GM21447 (cell line): ENCODE results near the gene PRKAA1.
"Not testable (repeated sequence)": the region's sequence is repeated elsewhere in the genome, so short reads cannot be mapped to it uniquely, and the experiment has no call there.

Source experiments
- ATAC-seq: cut with Tn5 transposase; IDR thresholded peaks from one replicate; pipeline ENCODE4 v1.9.1; 2021; ENCODE audit not compliant: unreplicated experiment

PRKAA1 gene

GRCh38 chr5:40734986-40735385, 63.2 kb downstream of the PRKAA1 start:
- ATAC-seq, result no peak

- no peak for ATAC-seq
Observed at GRCh38 chr5:40733879-40734563, 64.2 kb downstream of the PRKAA1 start.

DNA sequence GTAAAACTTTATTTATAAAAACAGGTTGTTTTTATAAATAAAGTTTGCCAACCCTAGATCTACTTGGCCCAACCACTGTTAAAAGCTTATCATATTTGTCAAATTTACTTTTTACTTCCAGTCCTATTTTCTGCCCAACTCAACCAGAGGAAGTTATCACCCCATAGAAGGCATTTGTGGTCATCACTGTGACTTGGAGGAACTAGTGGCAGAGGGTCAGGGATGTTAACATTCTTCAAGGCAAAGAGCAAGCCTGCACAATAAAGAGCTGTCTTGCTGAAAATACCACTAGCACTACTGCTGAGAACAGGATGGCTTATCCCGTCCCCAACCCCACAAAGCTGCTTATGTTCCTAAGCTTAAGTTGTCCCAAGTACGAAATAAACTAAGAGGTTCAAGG, 64.7 kb downstream of the PRKAA1 start:
- no peak for ATAC-seq

DNA sequence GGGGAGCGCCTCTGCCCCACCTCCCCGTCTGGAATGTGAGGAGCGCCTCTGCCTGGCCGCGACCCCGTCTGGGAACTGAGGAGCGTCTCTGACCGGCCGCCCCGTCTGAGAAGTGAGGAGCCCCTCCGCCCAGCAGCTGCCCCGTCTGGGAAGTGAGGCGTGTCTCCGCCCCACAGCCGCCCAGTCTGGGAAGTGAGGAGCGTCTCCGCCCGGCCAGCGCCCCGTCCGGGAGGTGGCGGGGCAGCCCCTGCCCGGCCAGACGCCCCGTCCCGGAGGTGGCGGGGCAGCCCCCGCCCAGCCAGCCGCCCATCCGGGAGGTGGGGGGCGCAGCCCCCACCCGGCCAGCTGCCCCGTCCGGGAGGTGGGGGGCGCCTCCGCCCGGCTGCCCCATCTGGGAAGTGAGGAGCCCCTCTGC, 75.7 kb downstream of the PRKAA1 start:
- ATAC-seq, result not testable (repeated sequence)

DNA sequence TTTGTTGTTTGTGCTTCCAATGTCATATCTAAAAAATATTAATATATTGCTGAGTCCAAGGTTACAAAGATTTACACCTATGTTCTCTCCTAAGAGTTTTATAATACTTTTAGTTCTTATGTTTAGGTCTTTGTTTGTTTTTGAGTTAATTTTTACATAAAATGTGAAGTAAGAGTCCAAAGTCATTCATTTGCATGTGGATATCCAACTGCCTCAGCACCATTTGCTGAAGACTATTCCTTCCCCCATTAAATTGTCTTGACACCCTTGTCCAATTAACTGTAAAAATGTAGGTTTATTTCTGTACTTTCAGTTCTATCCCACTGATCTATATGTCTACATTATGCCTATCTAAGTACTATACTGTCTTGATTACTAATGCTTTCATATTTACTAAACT, 78.1 kb downstream of the PRKAA1 start:
- ATAC-seq, result no peak

- ATAC-seq, result no peak
Observed at GRCh38 chr5:40717281-40717680, 80.9 kb downstream of the PRKAA1 start.

- ATAC-seq, result no peak
Observed at GRCh38 chr5:40716590-40716989, 81.6 kb downstream of the PRKAA1 start.

- no peak for ATAC-seq
Observed at GRCh38 chr5:40716000-40716399, 82.2 kb downstream of the PRKAA1 start.

- no peak for ATAC-seq
Observed at GRCh38 chr5:40714001-40714400, 84.2 kb downstream of the PRKAA1 start.

- ATAC-seq, result not testable (repeated sequence)
Observed at GRCh38 chr5:40710575-40710974, 87.6 kb downstream of the PRKAA1 start.
